Caco-2 (cell line): ENCODE results near the gene TMC1. TPM values are rescaled to one million over a fixed set of nuclear protein-coding genes. Genes with fewer than 3 reads are reported as not detected.

Experiments used
- BruUV-seq: library from RNA; stranded (reverse); fragments of 400-500 nt; replicated peaks from 2 replicates; lab custom pipeline; 2021; lab: Mats Ljungman, UMichigan
- CTCF ChIA-PET: fragments of 300-600 bp; sonication (Branson Sonifier 250); formaldehyde crosslinking; loops from one replicate; lab custom pipeline; 2022; ENCODE audit warnings: antibody characterized with exemption; lab: Charles Lee
- POLR2A ChIA-PET: fragments of 300-600 bp; sonication (Branson Sonifier 250); formaldehyde crosslinking; loops from one replicate; lab custom pipeline; 2022; ENCODE audit warnings: antibody characterized with exemption; lab: Charles Lee
- DNase-seq, 2 experiments: peaks; one replicate each; pipeline versions ENCODE4 v3.0.0 to v3.0.0-alpha.2; 2020 to 2022
- H3K27me3 ChIP-seq: replicated peaks from 2 replicates; pipeline ENCODE4 v1.6.0; 2011; ENCODE audit warnings: low read length; ENCODE audit not compliant: control insufficient read depth, insufficient read depth
- H3K36me3 ChIP-seq: 2 replicates; pipeline ENCODE4 v1.5.1; 2011; ENCODE audit warnings: low read length; ENCODE audit not compliant: control insufficient read depth, insufficient read depth
- H3K4me1 ChIP-seq: fragments of 250-450 bp; sonication (Bioruptor Pico); 2 replicates; pipeline ENCODE4 v1.5.1; 2020; ENCODE audit warnings: mild to moderate bottlenecking
- H3K4me3 ChIP-seq: 2 replicates; pipeline ENCODE4 v1.5.1; 2011; ENCODE audit warnings: low read depth, mild to moderate bottlenecking, control low read depth, low read length
- H3K9me3 ChIP-seq: fragments of 250-450 bp; sonication (Bioruptor Pico); 2 replicates; pipeline ENCODE4 v1.5.1; 2020; ENCODE audit warnings: mild to moderate bottlenecking, moderate library complexity
- H3K27ac Mint-ChIP-seq: one replicate; pipeline ENCODE4 v1.8.0; 2022; ENCODE audit warnings: mixed read lengths; ENCODE audit not compliant: unreplicated experiment
- H3K27me3 Mint-ChIP-seq: one replicate; pipeline ENCODE4 v1.8.0; 2022; ENCODE audit warnings: mixed read lengths; ENCODE audit not compliant: insufficient read depth, unreplicated experiment
- H3K36me3 Mint-ChIP-seq: one replicate; pipeline ENCODE4 v1.8.0; 2022; ENCODE audit warnings: mild to moderate bottlenecking, mixed read lengths; ENCODE audit not compliant: insufficient read depth, unreplicated experiment
- H3K4me1 Mint-ChIP-seq: one replicate; pipeline ENCODE4 v1.8.0; 2022; ENCODE audit warnings: low read depth, mixed read lengths; ENCODE audit not compliant: unreplicated experiment
- H3K4me3 Mint-ChIP-seq: one replicate; pipeline ENCODE4 v1.8.0; 2022; ENCODE audit warnings: mild to moderate bottlenecking, moderate library complexity, mixed read lengths; ENCODE audit not compliant: unreplicated experiment
- H3K9me3 Mint-ChIP-seq: one replicate; pipeline ENCODE4 v1.8.0; 2022; ENCODE audit warnings: mixed read lengths; ENCODE audit not compliant: unreplicated experiment
- intact Hi-C: fragments of 100-400 bp; cut with micrococcal nuclease; formaldehyde crosslinking; loops from one replicate; pipeline ENCODE4 v1.10.0; 2022; ENCODE audit not compliant: unreplicated experiment
- total RNA-seq: library from RNA; stranded (reverse); gene quantifications from 2 replicates; pipeline ENCODE4 v1.2.3, GENCODE V29; 2022
- TF ChIP-seq, protein P1 (sequence below), 2 experiments: fragments of 200-600 bp in 1 of 2; IDR thresholded peaks; 1 replicate in 1 of 2; 2 replicates in 1 of 2; pipeline versions ENCODE4 v1.5.1 to v1.8.0; 2011 to 2022; ENCODE audit warnings: antibody characterized with exemption in 1 of 2, control low read depth in 1 of 2, inconsistent platforms in 1 of 2, low read depth in 1 of 2, low read length in 1 of 2, mild to moderate bottlenecking in 1 of 2, moderate library complexity in 1 of 2; ENCODE audit not compliant: insufficient read depth in 1 of 2, severe bottlenecking in 1 of 2, unreplicated experiment in 1 of 2

Gene TMC1
- total RNA-seq, 1 experiment from 2014 or later: not detected

DNA sequence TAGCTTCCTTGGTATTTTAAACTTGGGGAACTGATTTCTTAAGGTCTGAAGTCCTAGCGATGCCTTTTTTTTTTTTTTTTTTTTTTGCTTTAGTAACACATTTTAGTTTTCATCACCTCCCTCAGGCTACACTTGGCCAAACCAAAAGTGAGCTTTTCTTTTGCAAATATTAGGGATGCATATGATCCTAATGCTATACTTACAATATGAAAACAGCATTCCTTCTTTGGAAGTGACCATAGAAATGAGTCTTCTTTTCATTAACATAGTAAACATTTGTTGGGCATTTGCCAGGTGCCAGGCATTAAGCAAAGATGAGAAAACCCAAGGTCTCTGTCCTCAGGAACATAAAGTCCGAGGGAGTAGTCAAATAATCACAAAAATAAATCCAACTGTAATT is 241.6 kb downstream of the TMC1 start:
- TF ChIP-seq, protein P1, sequence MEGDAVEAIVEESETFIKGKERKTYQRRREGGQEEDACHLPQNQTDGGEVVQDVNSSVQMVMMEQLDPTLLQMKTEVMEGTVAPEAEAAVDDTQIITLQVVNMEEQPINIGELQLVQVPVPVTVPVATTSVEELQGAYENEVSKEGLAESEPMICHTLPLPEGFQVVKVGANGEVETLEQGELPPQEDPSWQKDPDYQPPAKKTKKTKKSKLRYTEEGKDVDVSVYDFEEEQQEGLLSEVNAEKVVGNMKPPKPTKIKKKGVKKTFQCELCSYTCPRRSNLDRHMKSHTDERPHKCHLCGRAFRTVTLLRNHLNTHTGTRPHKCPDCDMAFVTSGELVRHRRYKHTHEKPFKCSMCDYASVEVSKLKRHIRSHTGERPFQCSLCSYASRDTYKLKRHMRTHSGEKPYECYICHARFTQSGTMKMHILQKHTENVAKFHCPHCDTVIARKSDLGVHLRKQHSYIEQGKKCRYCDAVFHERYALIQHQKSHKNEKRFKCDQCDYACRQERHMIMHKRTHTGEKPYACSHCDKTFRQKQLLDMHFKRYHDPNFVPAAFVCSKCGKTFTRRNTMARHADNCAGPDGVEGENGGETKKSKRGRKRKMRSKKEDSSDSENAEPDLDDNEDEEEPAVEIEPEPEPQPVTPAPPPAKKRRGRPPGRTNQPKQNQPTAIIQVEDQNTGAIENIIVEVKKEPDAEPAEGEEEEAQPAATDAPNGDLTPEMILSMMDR (IDR thresholded peaks at IDR 0.05; ENCODE audit: insufficient read depth in 1 of 2, low read depth in 1 of 2, low read length in 1 of 2, severe bottlenecking in 1 of 2, unreplicated experiment in 1 of 2): no peak
- CTCF ChIA-PET: no interaction called here
- no peaks in the 10 kb centered on the region for H3K4me1 ChIP-seq
- no peak for DNase-seq
- Mint-ChIP-seq H3K9me3 (no peaks in the 10 kb centered on the region), H3K4me1 (no peaks in the 10 kb centered on the region), H3K27ac (no peak overlapping the region), H3K4me3 (no peak overlapping the region), H3K36me3 (no peaks in the 10 kb centered on the region), H3K27me3 (peaks cover 4% of the 10 kb centered on the region)
- no peak overlapping the region for H3K4me3 ChIP-seq
- no TSS peak for BruUV-seq
- no peaks in the 10 kb centered on the region for H3K27me3 ChIP-seq
- no peaks in the 10 kb centered on the region for H3K36me3 ChIP-seq
- no peaks in the 10 kb centered on the region for H3K9me3 ChIP-seq
- POLR2A ChIA-PET: no interaction called here
- intact Hi-C loops: no loop called here

GRCh38 chr9:72769546-72769945 is 248.1 kb downstream of the TMC1 start:
- Mint-ChIP-seq H3K4me3 (no peak overlapping the region), H3K9me3 (no peaks in the 10 kb centered on the region)

GRCh38 chr9:72772661-72773060 is 251.3 kb downstream of the TMC1 start:
- Mint-ChIP-seq H3K4me1 (no peaks in the 10 kb centered on the region), H3K27ac (no peak overlapping the region), H3K27me3 (peaks cover 3% of the 10 kb centered on the region), H3K36me3 (no peaks in the 10 kb centered on the region), H3K4me3 (no peak overlapping the region), H3K9me3 (no peaks in the 10 kb centered on the region)
- intact Hi-C loops: no loop called here
- no peaks in the 10 kb centered on the region for H3K9me3 ChIP-seq
- TF ChIP-seq, protein P1 (IDR thresholded peaks at IDR 0.05; ENCODE audit: insufficient read depth in 1 of 2, low read depth in 1 of 2, low read length in 1 of 2, severe bottlenecking in 1 of 2, unreplicated experiment in 1 of 2): no peak
- H3K4me1 ChIP-seq: no peaks in the 10 kb centered on the region
- H3K4me3 ChIP-seq: no peak overlapping the region
- no peaks in the 10 kb centered on the region for H3K36me3 ChIP-seq
- no TSS peak for BruUV-seq
- CTCF ChIA-PET: no interaction called here
- H3K27me3 ChIP-seq: no peaks in the 10 kb centered on the region
- POLR2A ChIA-PET: no interaction called here
- no peak for DNase-seq

More at GRCh38 chr9:72769546-72769945, 248.1 kb downstream of the TMC1 start:
- Mint-ChIP-seq H3K4me1 (no peaks in the 10 kb centered on the region), H3K36me3 (no peaks in the 10 kb centered on the region), H3K27me3 (no peaks in the 10 kb centered on the region), H3K27ac (no peak overlapping the region)
- BruUV-seq: no TSS peak
- no peaks in the 10 kb centered on the region for H3K9me3 ChIP-seq
- H3K27me3 ChIP-seq: no peaks in the 10 kb centered on the region
- TF ChIP-seq, protein P1 (IDR thresholded peaks at IDR 0.05; ENCODE audit: insufficient read depth in 1 of 2, low read depth in 1 of 2, low read length in 1 of 2, severe bottlenecking in 1 of 2, unreplicated experiment in 1 of 2): no peak
- intact Hi-C loops: no loop called here
- no peaks in the 10 kb centered on the region for H3K4me1 ChIP-seq
- H3K36me3 ChIP-seq: no peaks in the 10 kb centered on the region
- ChIA-PET CTCF (no interaction called here), POLR2A (no interaction called here)
- DNase-seq: no peak
- H3K4me3 ChIP-seq: no peak overlapping the region
